A673 (cell line): ENCODE results near the gene S100A14. TPM values are rescaled to one million over a fixed set of nuclear protein-coding genes. Genes with fewer than 3 reads are reported as not detected.
"Not testable (repeated sequence)": the region's sequence is repeated elsewhere in the genome, so short reads cannot be mapped to it uniquely, and the experiment has no call there.

Experiments used
- BruUV-seq: library from RNA; stranded (reverse); fragments of 400-500 nt; replicated peaks from 2 replicates; lab custom pipeline; 2021; lab: Mats Ljungman, UMichigan
- CTCF ChIA-PET: fragments of 300-600 bp; sonication (Branson Sonifier 250); formaldehyde crosslinking; loops from one replicate; lab custom pipeline; 2022; ENCODE audit warnings: antibody characterized with exemption; lab: Charles Lee
- POLR2A ChIA-PET: fragments of 300-600 bp; sonication (Branson Sonifier 250); formaldehyde crosslinking; loops from one replicate; lab custom pipeline; 2022; ENCODE audit warnings: antibody characterized with exemption; ENCODE audit not compliant: low non-redundant PET; lab: Charles Lee
- DNase-seq: peaks from one replicate; pipeline ENCODE4 v3.0.0-alpha.2; 2015; ENCODE audit warnings: low spot score
- H3K27ac ChIP-seq: fragments of 200-600 bp; sonication (generic); 2 replicates; pipeline ENCODE4 v1.5.1; 2016; ENCODE audit warnings: mixed run types, low read depth, mild to moderate bottlenecking, mixed read lengths, antibody characterized with exemption, low read length; ENCODE audit not compliant: poor library complexity, severe bottlenecking
- H3K27me3 ChIP-seq: fragments of 200-600 bp; sonication (generic); replicated peaks from 2 replicates; pipeline ENCODE4 v1.6.1; 2017; ENCODE audit warnings: mixed run types, low read depth, mild to moderate bottlenecking, mixed read lengths, antibody characterized with exemption, low read length; ENCODE audit not compliant: insufficient read depth, poor library complexity
- H3K36me3 ChIP-seq: fragments of 200-600 bp; sonication (generic); 2 replicates; pipeline ENCODE4 v1.6.1; 2016; ENCODE audit warnings: mixed run types, mild to moderate bottlenecking, mixed read lengths, antibody characterized with exemption, low read length; ENCODE audit not compliant: insufficient read depth, poor library complexity, severe bottlenecking
- H3K4me1 ChIP-seq: fragments of 200-600 bp; sonication (generic); 2 replicates; pipeline ENCODE4 v1.6.1; 2017; ENCODE audit warnings: mixed run types, mild to moderate bottlenecking, mixed read lengths, antibody characterized with exemption, low read length; ENCODE audit not compliant: insufficient read depth, poor library complexity, severe bottlenecking
- H3K4me3 ChIP-seq: fragments of 200-600 bp; sonication (generic); 2 replicates; pipeline ENCODE4 v1.5.1; 2016; ENCODE audit warnings: low read depth, mixed run types, mild to moderate bottlenecking, mixed read lengths, low read length; ENCODE audit not compliant: poor library complexity, severe bottlenecking
- H3K9me3 ChIP-seq: fragments of 200-600 bp; sonication (generic); 2 replicates; pipeline ENCODE4 v1.6.1; 2016; ENCODE audit warnings: mixed run types, low read depth, mild to moderate bottlenecking, mixed read lengths, antibody characterized with exemption, low read length; ENCODE audit not compliant: poor library complexity, severe bottlenecking
- CTCF ChIP-seq: fragments of 300-800, 200-600 bp; sonication (generic); conservative IDR thresholded peaks from 2 replicates; pipeline ENCODE4 v1.5.1; 2017; ENCODE audit warnings: low read depth, mild to moderate bottlenecking, antibody characterized with exemption, low read length, moderate library complexity, mixed read lengths
- EZH2 ChIP-seq: fragments of 200-600 bp; sonication (generic); IDR thresholded peaks from 2 replicates; pipeline ENCODE4 v1.6.1; 2017; ENCODE audit warnings: borderline replicate concordance, low read depth, mild to moderate bottlenecking, mixed read lengths, antibody characterized with exemption, low read length; ENCODE audit not compliant: poor library complexity, severe bottlenecking
- intact Hi-C: fragments of 100-400 bp; cut with micrococcal nuclease; formaldehyde crosslinking; loops from one replicate; pipeline ENCODE4 v1.10.0; 2022; ENCODE audit not compliant: unreplicated experiment
- total RNA-seq: library from RNA; stranded (reverse); gene quantifications from 2 replicates; pipeline ENCODE4 v1.2.3, GENCODE V29; 2021

The S100A14 gene
- total RNA-seq, 1 experiment from 2014 or later: not detected

- Histone ChIP-seq H3K27ac (no peak overlapping the region), H3K9me3 (no peaks in the 10 kb centered on the region), H3K4me1 (no peaks in the 10 kb centered on the region), H3K4me3 (no peak overlapping the region), H3K36me3 (no peaks in the 10 kb centered on the region), H3K27me3 (no peaks in the 10 kb centered on the region)
- BruUV-seq: no TSS peak
- intact Hi-C loops: no loop called here
- ChIA-PET POLR2A (no interaction called here), CTCF (interaction anchor here (0.7 kb wide), 1 partner anchor 172 kb away, joined by 5 read pairs; no protein-coding TSS in a partner anchor)
- DNase-seq: no peak
- no peak for TF ChIP-seq CTCF
- no peak for TF ChIP-seq EZH2
These were observed 27.6 kb downstream of the S100A14 start for GRCh38 chr1:153588482-153588881.

GRCh38 chr1:153588033-153588432, 28.1 kb downstream of the S100A14 start:
- CTCF ChIA-PET: interaction anchor here (0.7 kb wide), 1 partner anchor 172 kb away, joined by 5 read pairs; no protein-coding TSS in a partner anchor
- intact Hi-C loops, H3K4me1 ChIP-seq, H3K4me3 ChIP-seq, H3K27me3 ChIP-seq, DNase-seq, POLR2A ChIA-PET, H3K27ac ChIP-seq, H3K9me3 ChIP-seq, H3K36me3 ChIP-seq, BruUV-seq: not testable (repeated sequence)

- Histone ChIP-seq H3K36me3 (no peaks in the 10 kb centered on the region), H3K4me1 (no peaks in the 10 kb centered on the region), H3K9me3 (no peaks in the 10 kb centered on the region), H3K4me3 (no peak overlapping the region), H3K27me3 (no peaks in the 10 kb centered on the region), H3K27ac (no peak overlapping the region)
- POLR2A ChIA-PET: no interaction called here
- no TSS peak for BruUV-seq
- no peak for DNase-seq
- CTCF ChIA-PET: no interaction called here
- intact Hi-C loops: no loop called here
- no peak for TF ChIP-seq EZH2
- TF ChIP-seq CTCF: no peak
These were observed 28.8 kb downstream of the S100A14 start for GRCh38 chr1:153587314-153587713.

- H3K27me3 ChIP-seq: no peaks in the 10 kb centered on the region
- ChIA-PET POLR2A (no interaction called here), CTCF (no interaction called here)
- intact Hi-C loops: no loop called here
- no peak overlapping the region for H3K4me3 ChIP-seq
- TF ChIP-seq EZH2 (no peak), CTCF (no peak)
- H3K36me3 ChIP-seq: no peaks in the 10 kb centered on the region
- no peak for DNase-seq
- H3K4me1 ChIP-seq: no peaks in the 10 kb centered on the region
- H3K27ac ChIP-seq: no peak overlapping the region
- H3K9me3 ChIP-seq: no peaks in the 10 kb centered on the region
- no TSS peak for BruUV-seq
These were observed 29.8 kb downstream of the S100A14 start for GRCh38 chr1:153586347-153586746.
